HEK293 (cell line): ENCODE results near the gene SLC39A7.

Experiments
- GFI1B ChIP-seq: fragments of 450-650 bp; formaldehyde crosslinking; IDR thresholded peaks from 2 replicates; pipeline ENCODE4 v1.5.1; 2016; ENCODE audit warnings: missing biosample characterization, missing genetic modification characterization
- KLF1 ChIP-seq: fragments of 450-650 bp; formaldehyde crosslinking; IDR thresholded peaks from 2 replicates; pipeline ENCODE4 v1.5.1; 2016; ENCODE audit warnings: missing biosample characterization, missing genetic modification characterization
- KLF7 ChIP-seq: fragments of 450-650 bp; formaldehyde crosslinking; IDR thresholded peaks from 2 replicates; pipeline ENCODE4 v1.5.1; 2016; ENCODE audit warnings: missing biosample characterization, missing genetic modification characterization, borderline replicate concordance
- SP3 ChIP-seq: fragments of 450-650 bp; formaldehyde crosslinking; IDR thresholded peaks from 2 replicates; pipeline ENCODE4 v1.5.1; 2016; ENCODE audit warnings: missing biosample characterization, missing genetic modification characterization
- TSHZ1 ChIP-seq: fragments of 450-650 bp; formaldehyde crosslinking; IDR thresholded peaks from 2 replicates; pipeline ENCODE4 v1.5.1; 2016; ENCODE audit warnings: missing biosample characterization, missing genetic modification characterization, borderline replicate concordance
- ZBTB8A ChIP-seq: fragments of 450-650 bp; formaldehyde crosslinking; IDR thresholded peaks from 2 replicates; pipeline ENCODE4 v1.5.1; 2016; ENCODE audit warnings: missing biosample characterization, missing genetic modification characterization
- ZFHX2 ChIP-seq: fragments of 450-650 bp; formaldehyde crosslinking; conservative IDR thresholded peaks from 2 replicates; pipeline ENCODE4 v1.5.1; 2016; ENCODE audit warnings: missing biosample characterization, missing genetic modification characterization
- ZNF133 ChIP-seq: fragments of 450-650 bp; formaldehyde crosslinking; IDR thresholded peaks from 2 replicates; pipeline ENCODE4 v1.5.1; 2016; ENCODE audit warnings: missing biosample characterization, missing genetic modification characterization
- ZNF184 ChIP-seq: fragments of 450-650 bp; IDR thresholded peaks from 2 replicates; pipeline ENCODE4 v1.5.1; 2018; ENCODE audit warnings: missing biosample characterization, mild to moderate bottlenecking, missing genetic modification characterization
- ZNF311 ChIP-seq: fragments of 450-650 bp; formaldehyde crosslinking; IDR thresholded peaks from 2 replicates; pipeline ENCODE4 v1.5.1; 2017; ENCODE audit warnings: missing biosample characterization, missing genetic modification characterization, borderline replicate concordance
- ZNF391 ChIP-seq: fragments of 450-650 bp; formaldehyde crosslinking; IDR thresholded peaks from 2 replicates; pipeline ENCODE4 v1.5.1; 2016; ENCODE audit warnings: low read depth, missing biosample characterization, missing genetic modification characterization, borderline replicate concordance
- ZNF501 ChIP-seq: fragments of 450-650 bp; formaldehyde crosslinking; IDR thresholded peaks from 2 replicates; pipeline ENCODE4 v1.5.1; 2016; ENCODE audit warnings: missing biosample characterization, missing genetic modification characterization
- ZNF558 ChIP-seq: fragments of 450-650 bp; formaldehyde crosslinking; IDR thresholded peaks from 2 replicates; pipeline ENCODE4 v1.5.1; 2016; ENCODE audit warnings: missing biosample characterization, missing genetic modification characterization
- ZNF585B ChIP-seq: fragments of 450-650 bp; formaldehyde crosslinking; IDR thresholded peaks from 2 replicates; pipeline ENCODE4 v1.5.1; 2016; ENCODE audit warnings: missing biosample characterization, missing genetic modification characterization
- ZNF623 ChIP-seq: fragments of 450-650 bp; formaldehyde crosslinking; IDR thresholded peaks from 2 replicates; pipeline ENCODE4 v1.5.1; 2016; ENCODE audit warnings: missing biosample characterization, missing genetic modification characterization
- ZNF626 ChIP-seq: fragments of 450-650 bp; sonication (Bioruptor Pico); formaldehyde crosslinking; IDR thresholded peaks from 2 replicates; pipeline ENCODE4 v1.5.1; 2018; ENCODE audit warnings: missing biosample characterization, missing genetic modification characterization, inconsistent platforms
- ZNF658 ChIP-seq: fragments of 450-650 bp; formaldehyde crosslinking; IDR thresholded peaks from 2 replicates; pipeline ENCODE4; 2016; ENCODE audit warnings: missing biosample characterization, missing genetic modification characterization
- ZNF677 ChIP-seq: fragments of 450-650 bp; IDR thresholded peaks from 2 replicates; pipeline ENCODE4 v1.5.0; 2018; ENCODE audit warnings: missing biosample characterization, mild to moderate bottlenecking, missing genetic modification characterization, moderate library complexity
- ZNF768 ChIP-seq: fragments of 450-650 bp; formaldehyde crosslinking; IDR thresholded peaks from 2 replicates; pipeline ENCODE4 v1.5.1; 2018; ENCODE audit warnings: missing biosample characterization, mild to moderate bottlenecking, missing genetic modification characterization
- TF ChIP-seq, protein P1 (sequence below): fragments of 450-650 bp; formaldehyde crosslinking; IDR thresholded peaks from 2 replicates; pipeline ENCODE4 v1.5.1; 2017; ENCODE audit warnings: missing biosample characterization, missing genetic modification characterization
- TF ChIP-seq, protein P2 (sequence below): fragments of 450-650 bp; formaldehyde crosslinking; IDR thresholded peaks from 2 replicates; pipeline ENCODE4 v1.5.1; 2016; ENCODE audit warnings: missing biosample characterization, missing genetic modification characterization
- TF ChIP-seq, protein P3 (sequence below): IDR thresholded peaks from 2 replicates; pipeline ENCODE4 v1.6.1; 2011; ENCODE audit warnings: mild to moderate bottlenecking, low read depth, low read length, borderline replicate concordance
- TF ChIP-seq, protein P4 (sequence below): fragments of 450-650 bp; formaldehyde crosslinking; IDR thresholded peaks from 2 replicates; pipeline ENCODE4 v1.5.1; 2016; ENCODE audit warnings: missing biosample characterization, missing genetic modification characterization

The SLC39A7 gene

GRCh38 chr6:33249732-33250630 lies 49.3 kb downstream of the SLC39A7 start (continued):
- TF ChIP-seq KLF7 (tag by site-specific recombination) = no peak
- TF ChIP-seq, protein P1, sequence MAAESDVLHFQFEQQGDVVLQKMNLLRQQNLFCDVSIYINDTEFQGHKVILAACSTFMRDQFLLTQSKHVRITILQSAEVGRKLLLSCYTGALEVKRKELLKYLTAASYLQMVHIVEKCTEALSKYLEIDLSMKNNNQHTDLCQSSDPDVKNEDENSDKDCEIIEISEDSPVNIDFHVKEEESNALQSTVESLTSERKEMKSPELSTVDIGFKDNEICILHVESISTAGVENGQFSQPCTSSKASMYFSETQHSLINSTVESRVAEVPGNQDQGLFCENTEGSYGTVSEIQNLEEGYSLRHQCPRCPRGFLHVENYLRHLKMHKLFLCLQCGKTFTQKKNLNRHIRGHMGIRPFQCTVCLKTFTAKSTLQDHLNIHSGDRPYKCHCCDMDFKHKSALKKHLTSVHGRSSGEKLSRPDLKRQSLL = peak; percentile 63; the same call in 1 of the 2 replicates
- TF ChIP-seq KLF1 = no peak
- no peak for TF ChIP-seq ZNF311 (tag by site-specific recombination)
- TF ChIP-seq, protein P2, sequence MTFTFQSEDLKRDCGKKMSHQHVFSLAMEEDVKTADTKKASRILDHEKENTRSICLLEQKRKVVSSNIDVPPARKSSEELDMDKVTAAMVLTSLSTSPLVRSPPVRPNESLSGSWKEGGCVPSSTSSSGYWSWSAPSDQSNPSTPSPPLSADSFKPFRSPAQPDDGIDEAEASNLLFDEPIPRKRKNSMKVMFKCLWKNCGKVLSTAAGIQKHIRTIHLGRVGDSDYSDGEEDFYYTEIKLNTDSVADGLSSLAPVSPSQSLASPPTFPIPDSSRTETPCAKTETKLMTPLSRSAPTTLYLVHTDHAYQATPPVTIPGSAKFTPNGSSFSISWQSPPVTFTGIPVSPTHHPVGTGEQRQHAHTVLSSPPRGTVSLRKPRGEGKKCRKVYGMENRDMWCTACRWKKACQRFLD (tag by site-specific recombination) = no peak
- TF ChIP-seq ZNF626 (tag by site-specific recombination) = no peak
- TF ChIP-seq ZNF623 (tag by site-specific recombination) = no peak
- TF ChIP-seq SP3 (tag by site-specific recombination) = no peak
- 0 out of 2 replicates have a peak, but pooled peaks have one; percentile 29 for TF ChIP-seq ZNF501 (tag by site-specific recombination)
- TF ChIP-seq, protein P3, sequence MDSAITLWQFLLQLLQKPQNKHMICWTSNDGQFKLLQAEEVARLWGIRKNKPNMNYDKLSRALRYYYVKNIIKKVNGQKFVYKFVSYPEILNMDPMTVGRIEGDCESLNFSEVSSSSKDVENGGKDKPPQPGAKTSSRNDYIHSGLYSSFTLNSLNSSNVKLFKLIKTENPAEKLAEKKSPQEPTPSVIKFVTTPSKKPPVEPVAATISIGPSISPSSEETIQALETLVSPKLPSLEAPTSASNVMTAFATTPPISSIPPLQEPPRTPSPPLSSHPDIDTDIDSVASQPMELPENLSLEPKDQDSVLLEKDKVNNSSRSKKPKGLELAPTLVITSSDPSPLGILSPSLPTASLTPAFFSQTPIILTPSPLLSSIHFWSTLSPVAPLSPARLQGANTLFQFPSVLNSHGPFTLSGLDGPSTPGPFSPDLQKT = no peak
- 0 out of 2 replicates have a peak, but pooled peaks have one; percentile 48 for TF ChIP-seq ZFHX2 (tag by site-specific recombination)
- no peak for TF ChIP-seq ZNF133 (tag by site-specific recombination)
- no peak for TF ChIP-seq ZNF558 (tag by site-specific recombination)
- TF ChIP-seq ZNF585B (tag by site-specific recombination) = no peak
- 0 out of 2 replicates have a peak, but pooled peaks have one; percentile 26 for TF ChIP-seq GFI1B
- no peak for TF ChIP-seq ZNF677 (tag by site-specific recombination)
- TF ChIP-seq ZNF184 (tag by site-specific recombination) = peak; percentile 25; the same call in 1 of the 2 replicates
- no peak for TF ChIP-seq ZBTB8A (tag by site-specific recombination)
- TF ChIP-seq, protein P4, sequence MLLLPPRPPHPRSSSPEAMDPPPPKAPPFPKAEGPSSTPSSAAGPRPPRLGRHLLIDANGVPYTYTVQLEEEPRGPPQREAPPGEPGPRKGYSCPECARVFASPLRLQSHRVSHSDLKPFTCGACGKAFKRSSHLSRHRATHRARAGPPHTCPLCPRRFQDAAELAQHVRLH (tag by site-specific recombination) = no peak
- no peak for TF ChIP-seq TSHZ1 (tag by site-specific recombination)
- no peak for TF ChIP-seq ZNF658 (tag by site-specific recombination)
- TF ChIP-seq ZNF391 = 0 out of 2 replicates have a peak, but pooled peaks have one; percentile 22
- no peak for TF ChIP-seq ZNF768 (tag by site-specific recombination)
